K562 (cell line): ENCODE results near the gene RGR. TPM values are rescaled to one million over a fixed set of nuclear protein-coding genes. Genes with fewer than 3 reads are reported as not detected.

Experiments
- ATAC-seq: fragments of 200-7000 bp; cut with Tn5 transposase; 3 replicates; pipeline ENCODE4 v1.9.1; 2020; ENCODE audit warnings: moderate library complexity
- BruUV-seq: library from RNA; stranded (reverse); fragments of 400-500 nt; replicated peaks from 2 replicates; lab custom pipeline; 2021; lab: Mats Ljungman, UMichigan
- CTCF ChIA-PET: fragments of 300-600 bp; formaldehyde crosslinking; extraction: SDS; loops from one replicate; lab custom pipeline; 2021; ENCODE audit warnings: low intra/inter-chr PET ratio; lab: Yijun Ruan, JAX
- POLR2A ChIA-PET: fragments of 300-600, 350-650 bp; sonication (Branson Sonifier 250); formaldehyde crosslinking; extraction: SDS; loops from one replicate; lab custom pipeline; 2021; ENCODE audit warnings: antibody characterized with exemption, inconsistent platforms; lab: Yijun Ruan, JAX
- DNase-seq, 4 experiments: peaks; one replicate each; pipeline versions ENCODE4 v3.0.0 to v3.0.0-alpha.2; 2011 to 2018; ENCODE audit warnings: low spot score in 3 of 4, mixed read lengths in 3 of 4; ENCODE audit errors: extremely low read depth in 1 of 4
- FAIRE-seq: peaks from 2 replicates; lab custom pipeline; 2011; peaks lifted over from hg19 to GRCh38; lab: Jason Lieb, UNC
- H2AFZ ChIP-seq: 2 replicates; pipeline ENCODE4 v1.6.0; 2011; ENCODE audit warnings: low read depth, low read length, control low read depth, inconsistent platforms
- H3K27ac ChIP-seq: fragments of 200-600 bp; 3 replicates; pipeline ENCODE4 v1.8.0; 2011; ENCODE audit warnings: low read depth, mild to moderate bottlenecking, control low read depth, inconsistent platforms, low read length, moderate library complexity, mixed read lengths; ENCODE audit errors: extremely low read depth
- H3K27me3 ChIP-seq, 2 experiments: fragments of 300-600 bp in 1 of 2; 2 replicates in 1 of 2; 3 replicates in 1 of 2; pipeline versions ENCODE4 v1.6.0 to v1.8.0; 2011; ENCODE audit warnings: inconsistent platforms in 2 of 2, low read length in 2 of 2, mild to moderate bottlenecking in 1 of 2, mixed read lengths in 1 of 2, moderate library complexity in 1 of 2; ENCODE audit not compliant: control insufficient read depth in 2 of 2, insufficient read depth in 2 of 2
- H3K36me3 ChIP-seq: fragments of 300-600 bp; 3 replicates; pipeline ENCODE4 v1.8.0; 2011; ENCODE audit warnings: mild to moderate bottlenecking, low read length, inconsistent platforms; ENCODE audit not compliant: control insufficient read depth, insufficient read depth
- H3K4me1 ChIP-seq, 2 experiments: fragments of 200-600 bp in 1 of 2; replicated peaks in 1 of 2; 2 replicates in 1 of 2; 3 replicates in 1 of 2; pipeline versions ENCODE4 v1.5.1 to v1.8.0; 2011; ENCODE audit warnings: inconsistent platforms in 2 of 2, low read length in 2 of 2, mild to moderate bottlenecking in 1 of 2, mixed read lengths in 1 of 2, moderate library complexity in 1 of 2; ENCODE audit not compliant: control insufficient read depth in 2 of 2, insufficient read depth in 2 of 2
- H3K4me2 ChIP-seq: 2 replicates; pipeline ENCODE4 v1.6.1; 2011; ENCODE audit warnings: low read length, control low read depth, inconsistent platforms, mixed read lengths; ENCODE audit not compliant: insufficient read depth
- H3K4me3 ChIP-seq: fragments of 200-600 bp; sonication (generic), shearing (Covaris generic); 2 replicates; pipeline ENCODE4 v1.5.1; 2016; ENCODE audit warnings: control low read depth, inconsistent platforms
- H3K79me2 ChIP-seq: fragments of 200-600 bp; 3 replicates; pipeline ENCODE4 v1.8.0; 2011; ENCODE audit warnings: low read length, inconsistent platforms; ENCODE audit not compliant: control insufficient read depth, insufficient read depth
- H3K9ac ChIP-seq, 2 experiments: 2 replicates each; pipeline versions ENCODE4 v1.6.0 to v1.6.1; 2011; ENCODE audit warnings: low read depth in 2 of 2, low read length in 2 of 2, control low read depth in 1 of 2, inconsistent platforms in 1 of 2, mild to moderate bottlenecking in 1 of 2, mixed read lengths in 1 of 2; ENCODE audit not compliant: insufficient read depth in 1 of 2
- H3K9me1 ChIP-seq: one replicate; pipeline ENCODE4 v1.6.0; 2011; ENCODE audit warnings: inconsistent platforms, mild to moderate bottlenecking, low read length, moderate library complexity; ENCODE audit not compliant: control insufficient read depth, insufficient read depth
- H3K9me3 ChIP-seq: replicated peaks from 2 replicates; pipeline ENCODE4 v1.5.1; 2011; ENCODE audit warnings: low read depth, low read length, inconsistent platforms; ENCODE audit not compliant: control insufficient read depth, insufficient read depth
- H4K20me1 ChIP-seq: replicated peaks from 2 replicates; pipeline ENCODE4 v1.6.1; 2011; ENCODE audit warnings: low read length, inconsistent platforms, mixed read lengths; ENCODE audit not compliant: control insufficient read depth, insufficient read depth
- CEBPG ChIP-seq, 3 experiments: fragments of 200-800 bp in 1 of 3; sonication (Bioruptor generic) in 1 of 3; sonication (generic) in 1 of 3; formaldehyde crosslinking in 1 of 3; IDR thresholded peaks in 2 of 3; conservative IDR thresholded peaks in 1 of 3; 2 replicates each; pipeline versions ENCODE4 v1.6.1 to v1.8.0; 2016 to 2022; ENCODE audit warnings: missing compliant biosample characterization in 2 of 3, missing genetic modification characterization in 2 of 3, mild to moderate bottlenecking in 1 of 3, missing genetic modification reagents in 1 of 3
- EWSR1 ChIP-seq: fragments of 450-650 bp; IDR thresholded peaks from 2 replicates; pipeline ENCODE4 v1.6.1; 2018; ENCODE audit warnings: borderline replicate concordance, mild to moderate bottlenecking, low read depth, moderate library complexity; ENCODE audit not compliant: partially characterized antibody
- FOS ChIP-seq: IDR thresholded peaks from 3 replicates; pipeline ENCODE4 v1.6.1; 2011; ENCODE audit not compliant: insufficient read length; ENCODE audit errors: extremely low read depth
- FOSL1 ChIP-seq: fragments of 200-800 bp; sonication (Bioruptor generic); conservative IDR thresholded peaks from 2 replicates; pipeline ENCODE4 v1.6.1; 2016; ENCODE audit warnings: missing genetic modification characterization, missing compliant biosample characterization
- HDAC1 ChIP-seq, 2 experiments: fragments of 450-650 bp; IDR thresholded peaks; 2 replicates each; pipeline ENCODE4 v1.6.1; 2016 to 2017; ENCODE audit warnings: inconsistent platforms in 1 of 2, mild to moderate bottlenecking in 1 of 2, moderate library complexity in 1 of 2
- HMG20A ChIP-seq: fragments of 450-650 bp; formaldehyde crosslinking; conservative IDR thresholded peaks from 2 replicates; pipeline ENCODE4 v1.4.0; 2020; ENCODE audit warnings: mild to moderate bottlenecking, mixed read lengths
- RBM22 ChIP-seq: fragments of 200-400 bp; formaldehyde crosslinking; IDR thresholded peaks from 2 replicates; pipeline ENCODE4 v1.6.1; 2018; ENCODE audit warnings: low read length, low read depth; ENCODE audit not compliant: poor library complexity, severe bottlenecking
- SMAD3 ChIP-seq: fragments of 450-650 bp; formaldehyde crosslinking; conservative IDR thresholded peaks from 2 replicates; pipeline ENCODE4 v1.4.0; 2020; ENCODE audit warnings: mild to moderate bottlenecking
- XRCC5 ChIP-seq: fragments of 200-400 bp; formaldehyde crosslinking; IDR thresholded peaks from 2 replicates; pipeline ENCODE4 v1.6.1; 2017; ENCODE audit warnings: low read depth, mild to moderate bottlenecking, low read length
- ZNF707 ChIP-seq: fragments of 250-450 bp; sonication (Bioruptor Pico); conservative IDR thresholded peaks from 2 replicates; pipeline ENCODE4 v1.8.0; 2022; ENCODE audit warnings: inconsistent platforms, mild to moderate bottlenecking, moderate library complexity
- WGBS: fragments of 100-300 bp; shearing (Covaris generic); methylation state at CpG from one replicate; pipeline ENCODE4 v1.1.6; 2016; ENCODE audit warnings: low coverage, mixed read lengths; ENCODE audit not compliant: insufficient coverage; ENCODE audit errors: missing lambda C conversion rate; 5-methylcytosine and 5-hydroxymethylcytosine counted together
- in situ Hi-C: fragments of 300-500 bp; cut with MboI; formaldehyde crosslinking; loops from 4 replicates; pipeline ENCODE4 v1.15.0; 2018; ENCODE audit warnings: inconsistent platforms, mixed read lengths
- intact Hi-C: fragments of 100-400 bp; cut with micrococcal nuclease; formaldehyde crosslinking; loops from 2 replicates; pipeline ENCODE4 v1.14.2; 2022
- polyA plus RNA-seq, 8 experiments: library from polyadenylated mRNA; depleted of rRNA in 4 of 8; stranded (reverse) in 5 of 8; unstranded in 3 of 8; fragments of >200 nt; fragmentation: Nextera tagmentation in 2 of 8; fragmentation: Illumina TruSeq in 1 of 8; extraction: Ambion mirVana in 2 of 8; extraction: Trizol in 1 of 8; gene quantifications; 2 replicates each; pipeline versions ENCODE4 v1.2.1 to v1.2.3, GENCODE V29; 2011 to 2014; ENCODE audit warnings: inconsistent platforms in 1 of 8, missing spikeins in 1 of 8
- total RNA-seq, 7 experiments: library from RNA; depleted of rRNA in 6 of 7; stranded (reverse); fragments of >200 nt in 6 of 7; fragmentation: Illumina TruSeq in 2 of 7; extraction: Trizol in 2 of 7; gene quantifications; 2 replicates each; pipeline versions ENCODE4 v1.2.1 to v1.2.3, GENCODE V29; 2011 to 2021; ENCODE audit warnings: low replicate concordance in 1 of 7
- TF ChIP-seq, protein P1 (sequence below): fragments of 450-650 bp; formaldehyde crosslinking; IDR thresholded peaks from 2 replicates; pipeline ENCODE4 v1.4.0; 2020; ENCODE audit warnings: mild to moderate bottlenecking, moderate library complexity
- TF ChIP-seq, protein P2 (sequence below), 2 experiments: fragments of 450-650 bp in 1 of 2; sonication (generic) in 1 of 2; formaldehyde crosslinking in 1 of 2; IDR thresholded peaks in 1 of 2; conservative IDR thresholded peaks in 1 of 2; 2 replicates each; pipeline versions ENCODE4 v1.6.1 to v1.8.1; 2016 to 2023; ENCODE audit warnings: mild to moderate bottlenecking in 2 of 2, moderate library complexity in 2 of 2, inconsistent platforms in 1 of 2, missing genetic modification reagents in 1 of 2

RGR gene
- total and polyA plus RNA-seq, 9 of the 15 experiments (the other 6 are each of a cell fraction or from before 2014, with no cell fraction given): not detected

- no TSS peak for BruUV-seq
- WGBS: 0% methylated on average over 2 of the region's 2 CpGs
- Histone ChIP-seq H3K79me2 (no peaks in the 10 kb centered on the region), H3K9me1 (no peaks in the 10 kb centered on the region), H3K4me1 (no peaks in the 10 kb centered on the region), H2AFZ (no peak overlapping the region), H3K27ac (no peak overlapping the region), H3K4me3 (no peak overlapping the region), H3K27me3 (peaks cover 0 to 24% of the 10 kb centered on the region in 2 experiments; a peak in 2 of 5 replicates)
- FAIRE-seq (no peak), ATAC-seq (no peak)
- in situ Hi-C loops: loop anchor here (5.0 kb wide), 2 partner anchors 58 to 273 kb away; partner anchors contain the start of gene CCSER2
- intact Hi-C loops: loop anchor here (5.0 kb wide), 2 partner anchors 33 to 58 kb away; partner anchors contain the start of gene CCSER2
- TF ChIP-seq RBM22: no peak
- no peak for TF ChIP-seq EWSR1
- no peak for TF ChIP-seq CEBPG (CRISPR knock-in tag; IDR thresholded peaks at IDR 0.05)
- peak in 1 of 2 experiments; percentile 87; a peak in 3 of 4 replicates for TF ChIP-seq CEBPG (tag; conservative IDR thresholded peaks at IDR 0.05 in 1 of 2, IDR thresholded peaks at IDR 0.05 in 1 of 2)
- no peak for TF ChIP-seq SMAD3 (CRISPR knock-in tag)
- TF ChIP-seq HMG20A: no peak
- no peak for TF ChIP-seq FOS
- TF ChIP-seq, protein P1, sequence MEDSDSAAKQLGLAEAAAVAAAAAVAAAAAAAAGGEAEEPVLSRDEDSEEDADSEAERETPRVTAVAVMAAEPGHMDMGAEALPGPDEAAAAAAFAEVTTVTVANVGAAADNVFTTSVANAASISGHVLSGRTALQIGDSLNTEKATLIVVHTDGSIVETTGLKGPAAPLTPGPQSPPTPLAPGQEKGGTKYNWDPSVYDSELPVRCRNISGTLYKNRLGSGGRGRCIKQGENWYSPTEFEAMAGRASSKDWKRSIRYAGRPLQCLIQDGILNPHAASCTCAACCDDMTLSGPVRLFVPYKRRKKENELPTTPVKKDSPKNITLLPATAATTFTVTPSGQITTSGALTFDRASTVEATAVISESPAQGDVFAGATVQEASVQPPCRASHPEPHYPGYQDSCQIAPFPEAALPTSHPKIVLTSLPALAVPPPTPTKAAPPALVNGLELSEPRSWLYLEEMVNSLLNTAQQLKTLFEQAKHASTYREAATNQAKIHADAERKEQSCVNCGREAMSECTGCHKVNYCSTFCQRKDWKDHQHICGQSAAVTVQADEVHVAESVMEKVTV (CRISPR knock-in tag): no peak
- peak; percentile 15; the same call in 1 of the 2 replicates for TF ChIP-seq FOSL1 (tag)
- no peak for TF ChIP-seq HDAC1 (IDR thresholded peaks at IDR 0.05)
- TF ChIP-seq, protein P2, sequence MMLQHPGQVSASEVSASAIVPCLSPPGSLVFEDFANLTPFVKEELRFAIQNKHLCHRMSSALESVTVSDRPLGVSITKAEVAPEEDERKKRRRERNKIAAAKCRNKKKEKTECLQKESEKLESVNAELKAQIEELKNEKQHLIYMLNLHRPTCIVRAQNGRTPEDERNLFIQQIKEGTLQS (IDR thresholded peaks at IDR 0.05): 0 out of 2 replicates have a peak, but pooled peaks have one; percentile 23
- TF ChIP-seq, protein P2 (CRISPR knock-in tag; conservative IDR thresholded peaks at IDR 0.05): no peak
- TF ChIP-seq ZNF707 (CRISPR knock-in tag): no peak
- no peak for TF ChIP-seq XRCC5
- TF ChIP-seq, all 486 proteins: peak for 3
- ChIA-PET POLR2A (no interaction called here), CTCF (interaction anchor here (0.6 kb wide), 1 partner anchor 168 kb away, joined by 3 read pairs; no protein-coding TSS in a partner anchor)
- Histone ChIP-seq H4K20me1 (no peaks in the 10 kb centered on the region; the same call in 1 of the 2 replicates), H3K9ac (no peak overlapping the region), H3K9me3 (no peaks in the 10 kb centered on the region), H3K36me3 (no peaks in the 10 kb centered on the region), H3K4me2 (no peak overlapping the region)
- no peak for DNase-seq
Observed at GRCh38 chr10:84269773-84270172, 24.9 kb downstream of the RGR start.
